ENCODE measurements around the gene POLR3G.

GRCh38 chr5:90560771-90561170 is 86.1 kb downstream of the POLR3G start:
- no peak for TF ChIP-seq ZNF605 (CRISPR knock-in tag; IDR thresholded peaks at IDR 0.05)
- TF ChIP-seq ZNF326 (CRISPR knock-in tag; IDR thresholded peaks at IDR 0.05; ENCODE audit: borderline replicate concordance): no peak
- no peak for TF ChIP-seq RERE (CRISPR knock-in tag; IDR thresholded peaks at IDR 0.05; ENCODE audit: low read depth)
- no peak for TF ChIP-seq CTCF (CRISPR knock-in tag; IDR thresholded peaks at IDR 0.05)
- no peak for TF ChIP-seq ZBTB49 (CRISPR knock-in tag; IDR thresholded peaks at IDR 0.05; ENCODE audit: borderline replicate concordance)

Measured in HepG2 (cell line).